Trophoblast cell (in vitro differentiated cells and primary cell): ENCODE data around the gene DBI.

ENCODE experiments used
- DNase-seq, 2 donors: peaks; one replicate each; pipeline ENCODE4 v3.0.0-alpha.2; 2016
- H2AFZ ChIP-seq: 2 replicates; pipeline ENCODE4 v1.6.1; 2013; ENCODE audit warnings: low read length, moderate library complexity, mild to moderate bottlenecking; ENCODE audit not compliant: insufficient read depth, poor library complexity
- H2AK5ac ChIP-seq: 2 replicates; pipeline ENCODE4 v1.6.1; 2013; ENCODE audit warnings: mild to moderate bottlenecking, low read length
- H2BK120ac ChIP-seq: 2 replicates; pipeline ENCODE4 v1.6.1; 2013; ENCODE audit warnings: low read length, mild to moderate bottlenecking, moderate library complexity; ENCODE audit not compliant: insufficient read depth, poor library complexity
- H2BK12ac ChIP-seq: 2 replicates; pipeline ENCODE4 v1.6.1; 2013; ENCODE audit warnings: mild to moderate bottlenecking, low read length, moderate library complexity
- H2BK5ac ChIP-seq: 2 replicates; pipeline ENCODE4 v1.6.1; 2013; ENCODE audit warnings: low read length, low read depth, moderate library complexity, mild to moderate bottlenecking; ENCODE audit not compliant: poor library complexity
- H3K14ac ChIP-seq: 2 replicates; pipeline ENCODE4 v1.6.1; 2013; ENCODE audit warnings: mild to moderate bottlenecking, low read length
- H3K18ac ChIP-seq: 2 replicates; pipeline ENCODE4 v1.6.1; 2013; ENCODE audit warnings: mild to moderate bottlenecking, low read length
- H3K23ac ChIP-seq: 2 replicates; pipeline ENCODE4 v1.6.1; 2013; ENCODE audit warnings: low read length
- H3K27ac ChIP-seq: 2 replicates; pipeline ENCODE4 v1.5.1; 2013; ENCODE audit warnings: low read depth, mild to moderate bottlenecking, inconsistent platforms, low read length, moderate library complexity
- H3K27me3 ChIP-seq: 2 replicates; pipeline ENCODE4 v1.6.1; 2013; ENCODE audit warnings: inconsistent platforms, mild to moderate bottlenecking, low read length, moderate library complexity; ENCODE audit not compliant: insufficient read depth
- H3K36me3 ChIP-seq, 2 experiments: 1 replicate in 1 of 2; 2 replicates in 1 of 2; pipeline ENCODE4 v1.6.1; 2013; ENCODE audit warnings: low read length in 2 of 2, mild to moderate bottlenecking in 2 of 2, moderate library complexity in 1 of 2; ENCODE audit not compliant: insufficient read depth in 2 of 2, control insufficient read depth in 1 of 2
- H3K4ac ChIP-seq: 2 replicates; pipeline ENCODE4 v1.6.1; 2013; ENCODE audit warnings: low read depth, mild to moderate bottlenecking, low read length, moderate library complexity
- H3K4me1 ChIP-seq, 2 experiments: 1 replicate in 1 of 2; 2 replicates in 1 of 2; pipeline ENCODE4 v1.6.1; 2013; ENCODE audit warnings: low read length in 2 of 2, mild to moderate bottlenecking in 2 of 2, moderate library complexity in 1 of 2; ENCODE audit not compliant: insufficient read depth in 2 of 2, control insufficient read depth in 1 of 2
- H3K4me2 ChIP-seq: 2 replicates; pipeline ENCODE4 v1.6.1; 2013; ENCODE audit warnings: inconsistent platforms, mild to moderate bottlenecking, low read length, moderate library complexity
- H3K4me3 ChIP-seq: 2 replicates; pipeline ENCODE4 v1.5.1; 2013; ENCODE audit warnings: mild to moderate bottlenecking, low read depth, low read length, inconsistent platforms
- H3K79me1 ChIP-seq: one replicate; pipeline ENCODE4 v1.6.1; 2013; ENCODE audit warnings: low read length
- H3K79me2 ChIP-seq: 2 replicates; pipeline ENCODE4 v1.6.1; 2013; ENCODE audit warnings: low read length, mild to moderate bottlenecking; ENCODE audit not compliant: control insufficient read depth, insufficient read depth, poor library complexity
- H3K9ac ChIP-seq: 2 replicates; pipeline ENCODE4 v1.6.1; 2013; ENCODE audit warnings: mild to moderate bottlenecking, low read length
- H3K9me3 ChIP-seq: 2 replicates; pipeline ENCODE4 v1.6.1; 2013; ENCODE audit warnings: low read depth, mild to moderate bottlenecking, control low read depth, inconsistent platforms, low read length; ENCODE audit not compliant: insufficient read depth
- H4K12ac ChIP-seq: 2 replicates; pipeline ENCODE4 v1.6.1; 2013; ENCODE audit warnings: low read depth, mild to moderate bottlenecking, low read length, moderate library complexity
- H4K8ac ChIP-seq: 2 replicates; pipeline ENCODE4 v1.6.1; 2013; ENCODE audit warnings: low read depth, mild to moderate bottlenecking, low read length, moderate library complexity
- H4K91ac ChIP-seq: one replicate; pipeline ENCODE4 v1.6.1; 2013; ENCODE audit warnings: low read depth, mild to moderate bottlenecking, low read length, moderate library complexity
- WGBS: extraction: QIAGEN DNeasy Blood & Tissue Kit; methylation state at CpG from one replicate; pipeline ENCODE4 v1.1.7; 2013; ENCODE audit warnings: missing lambda C conversion rate; ENCODE audit not compliant: insufficient read length, insufficient coverage; ENCODE audit errors: extremely low coverage; 5-methylcytosine and 5-hydroxymethylcytosine counted together

The DBI gene

DNA sequence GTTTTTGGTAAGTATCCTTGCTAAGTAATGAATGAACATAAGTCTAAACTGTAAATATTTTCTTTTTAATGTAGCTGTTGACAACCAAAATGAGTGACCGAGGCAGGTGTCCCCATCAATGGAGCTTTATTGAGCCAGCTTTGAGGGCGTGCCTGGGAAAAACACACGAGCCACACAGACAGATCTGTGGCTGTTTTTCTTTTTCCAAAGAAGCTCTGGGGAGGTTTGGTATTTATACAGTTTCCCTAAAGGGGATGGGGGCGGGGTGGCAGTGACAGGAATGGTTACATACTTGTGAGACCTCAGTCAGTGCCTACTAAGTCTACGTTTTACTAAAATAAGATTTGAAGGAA is 11.2 kb downstream of the DBI start:
- H3K4ac ChIP-seq: no peak overlapping the region
- H2BK120ac ChIP-seq: no peak overlapping the region
- H2AFZ ChIP-seq: no peak overlapping the region
- no peak overlapping the region for H4K91ac ChIP-seq
- H3K27ac ChIP-seq: no peak overlapping the region
- H3K79me2 ChIP-seq: no peaks in the 10 kb centered on the region
- H3K4me2 ChIP-seq: no peak overlapping the region
- H3K36me3 ChIP-seq: peaks cover 7% of the 10 kb centered on the region in 2 experiments
- DNase-seq: no peak
- no peak overlapping the region for H4K12ac ChIP-seq
- no peak overlapping the region for H3K23ac ChIP-seq
- H2BK12ac ChIP-seq: no peak overlapping the region
- no peak overlapping the region for H4K8ac ChIP-seq
- H3K27me3 ChIP-seq: no peaks in the 10 kb centered on the region
- H2AK5ac ChIP-seq: no peak overlapping the region
- no peaks in the 10 kb centered on the region for H3K79me1 ChIP-seq
- H3K9ac ChIP-seq: no peak overlapping the region
- H3K14ac ChIP-seq: no peak overlapping the region
- H3K9me3 ChIP-seq: peaks cover 6% of the 10 kb centered on the region
- H3K18ac ChIP-seq: no peak overlapping the region
- no peak overlapping the region for H3K4me3 ChIP-seq
- peaks cover 5 to 11% of the 10 kb centered on the region in 2 experiments for H3K4me1 ChIP-seq
- no CpG with 5 or more reads among the region's 5 CpGs for WGBS
- H2BK5ac ChIP-seq: no peak overlapping the region

DNA sequence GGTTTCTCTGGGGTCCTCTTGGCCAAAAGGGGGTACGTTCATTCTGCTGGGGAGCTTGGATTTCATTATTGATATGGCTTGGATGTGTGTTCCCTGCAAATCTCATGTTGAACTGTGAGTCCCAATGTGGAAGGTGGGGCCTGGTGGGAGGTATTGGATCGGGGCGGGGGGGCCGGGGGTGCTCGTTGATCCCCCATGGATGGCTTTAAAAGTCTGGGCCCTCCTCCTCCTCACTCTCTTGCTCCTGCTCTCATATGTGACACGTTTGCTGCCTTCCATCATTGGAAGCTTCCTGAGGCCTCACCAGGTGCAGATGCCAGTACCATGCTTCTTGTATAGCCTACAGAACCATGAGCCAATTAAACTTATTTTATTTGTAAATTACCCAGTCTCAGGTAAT is 11.8 kb downstream of the DBI start:
- H4K8ac ChIP-seq: no peak overlapping the region
- H3K4ac ChIP-seq: no peak overlapping the region
- H2BK12ac ChIP-seq: no peak overlapping the region
- H3K9ac ChIP-seq: no peak overlapping the region
- H2BK5ac ChIP-seq: no peak overlapping the region
- WGBS: no CpG with 5 or more reads among the region's 6 CpGs
- H3K18ac ChIP-seq: no peak overlapping the region
- no peak overlapping the region for H2AFZ ChIP-seq
- no peak overlapping the region for H3K23ac ChIP-seq
- H3K9me3 ChIP-seq: peaks cover under 1% of the 10 kb centered on the region
- no peaks in the 10 kb centered on the region for H3K79me2 ChIP-seq
- DNase-seq: no peak
- H4K12ac ChIP-seq: no peak overlapping the region
- no peak overlapping the region for H3K14ac ChIP-seq
- H3K4me1 ChIP-seq: peaks cover 5 to 11% of the 10 kb centered on the region in 2 experiments
- H4K91ac ChIP-seq: no peak overlapping the region
- H3K27me3 ChIP-seq: no peaks in the 10 kb centered on the region
- no peak overlapping the region for H2BK120ac ChIP-seq
- peaks cover 1 to 2% of the 10 kb centered on the region in 2 experiments for H3K36me3 ChIP-seq
- no peak overlapping the region for H3K4me2 ChIP-seq
- H3K79me1 ChIP-seq: no peaks in the 10 kb centered on the region
- H3K4me3 ChIP-seq: no peak overlapping the region
- H2AK5ac ChIP-seq: no peak overlapping the region
- no peak overlapping the region for H3K27ac ChIP-seq

DNA sequence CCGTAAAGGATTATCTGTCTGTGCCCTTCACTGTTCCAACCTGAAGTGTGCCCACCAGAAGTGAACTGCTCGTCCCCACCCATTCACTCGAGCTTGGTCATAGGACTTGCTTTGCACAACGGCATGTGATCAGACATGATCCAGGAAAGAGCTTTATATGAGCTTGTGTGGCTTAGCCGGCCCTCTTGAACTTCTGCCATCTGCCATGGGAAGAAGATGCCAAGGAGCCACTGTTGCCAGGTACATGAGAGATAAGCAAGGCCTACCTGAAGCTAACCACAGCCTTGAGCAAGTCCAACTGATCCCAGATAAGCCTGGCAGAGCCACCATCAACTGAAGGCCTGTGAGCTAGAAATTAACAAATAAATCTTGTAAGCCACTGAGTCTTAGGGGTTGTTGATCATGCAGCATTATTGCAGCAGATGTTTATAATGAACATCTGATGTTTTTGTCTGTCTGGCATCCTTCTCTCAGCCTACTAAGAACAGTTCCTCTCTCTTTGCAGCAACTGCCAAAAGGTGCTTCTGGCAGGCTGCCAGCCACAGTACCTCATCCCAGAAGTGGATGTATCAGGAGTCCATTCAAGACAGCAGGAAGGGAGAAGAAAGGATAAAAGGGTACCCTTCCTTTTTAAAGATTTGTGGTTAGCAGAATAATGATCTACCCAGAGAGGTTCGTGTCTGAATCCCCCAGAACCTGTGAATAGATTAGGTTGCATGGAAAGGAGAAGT is 16.8 kb downstream of the DBI start:
- WGBS: no CpG with 5 or more reads among the region's 6 CpGs
- no peak overlapping the region for H2AFZ ChIP-seq
- H3K27me3 ChIP-seq: no peaks in the 10 kb centered on the region
- no peaks in the 10 kb centered on the region for H3K36me3 ChIP-seq
- peaks cover 2% of the 10 kb centered on the region for H3K79me1 ChIP-seq
- H3K9ac ChIP-seq: no peak overlapping the region
- no peak overlapping the region for H3K14ac ChIP-seq
- no peaks in the 10 kb centered on the region for H3K79me2 ChIP-seq
- H2BK120ac ChIP-seq: no peak overlapping the region
- no peak overlapping the region for H2AK5ac ChIP-seq
- no peak overlapping the region for H4K12ac ChIP-seq
- H2BK12ac ChIP-seq: no peak overlapping the region
- no peak overlapping the region for H3K4me3 ChIP-seq
- DNase-seq: no peak
- no peak overlapping the region for H3K27ac ChIP-seq
- H3K23ac ChIP-seq: no peak overlapping the region
- no peak overlapping the region for H3K4me2 ChIP-seq
- no peak overlapping the region for H4K8ac ChIP-seq
- H3K4me1 ChIP-seq: peaks cover 5% of the 10 kb centered on the region in 2 experiments
- H3K18ac ChIP-seq: no peak overlapping the region
- H3K9me3 ChIP-seq: no peaks in the 10 kb centered on the region
- no peak overlapping the region for H3K4ac ChIP-seq
- H2BK5ac ChIP-seq: no peak overlapping the region
- H4K91ac ChIP-seq: no peak overlapping the region

DNA sequence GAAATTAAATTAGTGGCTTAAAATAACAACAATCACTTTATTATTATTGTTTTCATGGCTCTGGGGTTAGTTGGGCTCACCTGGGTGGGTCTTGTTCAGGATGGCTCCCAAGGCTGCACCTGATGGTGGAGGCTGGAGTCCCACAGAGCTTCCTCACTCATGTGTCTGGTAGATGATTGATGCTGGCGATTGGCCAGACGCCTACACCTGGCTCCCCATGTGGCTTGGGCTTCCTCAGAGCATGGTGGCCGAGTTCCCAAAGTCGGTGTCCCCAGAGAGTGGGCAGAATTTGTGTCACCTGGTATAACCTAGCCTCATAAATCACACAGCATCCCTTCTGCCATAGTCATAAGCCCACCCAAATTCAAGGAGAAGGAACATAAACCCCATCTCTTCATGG is 18.2 kb downstream of the DBI start:
- Histone ChIP-seq H3K4ac (no peak overlapping the region), H3K4me2 (no peak overlapping the region), H3K9me3 (no peaks in the 10 kb centered on the region), H2AK5ac (no peak overlapping the region), H4K8ac (no peak overlapping the region), H3K27ac (no peak overlapping the region), H3K14ac (no peak overlapping the region), H4K12ac (no peak overlapping the region), H3K23ac (no peak overlapping the region), H3K27me3 (no peaks in the 10 kb centered on the region), H3K4me3 (no peak overlapping the region), H2BK5ac (no peak overlapping the region), H3K9ac (no peak overlapping the region), H2BK12ac (no peak overlapping the region), H3K79me1 (peaks cover 2% of the 10 kb centered on the region), H3K79me2 (no peaks in the 10 kb centered on the region), H3K18ac (no peak overlapping the region), H3K4me1 (peaks cover 8 to 11% of the 10 kb centered on the region in 2 experiments), H3K36me3 (no peaks in the 10 kb centered on the region), H2AFZ (no peak overlapping the region), H4K91ac (no peak overlapping the region), H2BK120ac (no peak overlapping the region)
- no CpG with 5 or more reads among the region's 4 CpGs for WGBS
- no peak for DNase-seq
